H9 (cell line): ENCODE measurements around the gene TNPO1. TPM values are rescaled to one million over a fixed set of nuclear protein-coding genes. Genes with fewer than 3 reads are reported as not detected.

ENCODE experiments used
- DNase-seq: peaks from one replicate; pipeline ENCODE4 v3.0.0-alpha.2; 2017
- H2AFZ ChIP-seq: one replicate; pipeline ENCODE4 v1.6.1; 2013; ENCODE audit warnings: mild to moderate bottlenecking, low read length, control low read depth, moderate library complexity
- H2AK5ac ChIP-seq: 2 replicates; pipeline ENCODE4 v1.6.1; 2013; ENCODE audit warnings: low read length, control low read depth, mixed read lengths; ENCODE audit not compliant: insufficient read length
- H2BK120ac ChIP-seq: one replicate; pipeline ENCODE4 v1.6.1; 2013; ENCODE audit warnings: low read depth, mild to moderate bottlenecking, low read length, control low read depth, inconsistent platforms; ENCODE audit not compliant: poor library complexity, severe bottlenecking
- H2BK12ac ChIP-seq: 2 replicates; pipeline ENCODE4 v1.6.1; 2013; ENCODE audit warnings: low read length, control low read depth, mixed read lengths, low read depth; ENCODE audit not compliant: insufficient read length
- H2BK15ac ChIP-seq: 2 replicates; pipeline ENCODE4 v1.6.1; 2013; ENCODE audit warnings: low read depth, low read length, control low read depth
- H2BK20ac ChIP-seq: one replicate; pipeline ENCODE4 v1.6.1; 2013; ENCODE audit warnings: low read depth, mild to moderate bottlenecking, low read length, control low read depth, inconsistent platforms; ENCODE audit not compliant: poor library complexity, severe bottlenecking
- H2BK5ac ChIP-seq: 2 replicates; pipeline ENCODE4 v1.6.1; 2013; ENCODE audit warnings: low read length, control low read depth, mixed read lengths; ENCODE audit not compliant: insufficient read length
- H3K14ac ChIP-seq: 2 replicates; pipeline ENCODE4 v1.6.1; 2013; ENCODE audit warnings: low read length, control low read depth; ENCODE audit not compliant: insufficient read depth
- H3K18ac ChIP-seq: 2 replicates; pipeline ENCODE4 v1.6.1; 2013; ENCODE audit warnings: low read depth, mild to moderate bottlenecking, mixed read lengths, low read length, control low read depth; ENCODE audit not compliant: insufficient read length
- H3K23ac ChIP-seq: 2 replicates; pipeline ENCODE4 v1.6.1; 2013; ENCODE audit warnings: low read length, control low read depth, mixed read lengths, low read depth; ENCODE audit not compliant: insufficient read length
- H3K23me2 ChIP-seq: 2 replicates; pipeline ENCODE4 v1.6.1; 2013; ENCODE audit warnings: low read depth, mild to moderate bottlenecking, mixed read lengths, low read length, control low read depth; ENCODE audit not compliant: insufficient read length, poor library complexity, severe bottlenecking
- H3K27ac ChIP-seq: 2 replicates; pipeline ENCODE4 v1.5.1; 2013; ENCODE audit warnings: low read length, control low read depth, mixed read lengths, low read depth; ENCODE audit not compliant: insufficient read length
- H3K27me3 ChIP-seq: 2 replicates; pipeline ENCODE4 v1.6.1; 2013; ENCODE audit warnings: low read length, control low read depth, inconsistent platforms; ENCODE audit not compliant: insufficient read depth
- H3K4ac ChIP-seq: 2 replicates; pipeline ENCODE4 v1.6.1; 2013; ENCODE audit warnings: low read depth, mild to moderate bottlenecking, control low read depth, inconsistent platforms, low read length, moderate library complexity
- H3K4me1 ChIP-seq: 2 replicates; pipeline ENCODE4 v1.6.1; 2013; ENCODE audit warnings: low read length, control low read depth, inconsistent platforms; ENCODE audit not compliant: insufficient read depth
- H3K4me2 ChIP-seq: 2 replicates; pipeline ENCODE4 v1.6.1; 2013; ENCODE audit warnings: low read length, control low read depth, mixed read lengths; ENCODE audit not compliant: insufficient read length, insufficient read depth
- H3K56ac ChIP-seq: 2 replicates; pipeline ENCODE4 v1.6.1; 2013; ENCODE audit warnings: low read depth, mild to moderate bottlenecking, mixed read lengths, low read length, control low read depth; ENCODE audit not compliant: insufficient read length
- H3K79me1 ChIP-seq: 2 replicates; pipeline ENCODE4 v1.6.1; 2013; ENCODE audit warnings: low read depth, mild to moderate bottlenecking, moderate library complexity, low read length, control low read depth, inconsistent platforms; ENCODE audit not compliant: insufficient read depth, poor library complexity, severe bottlenecking
- H3K79me2 ChIP-seq: 2 replicates; pipeline ENCODE4 v1.6.1; 2013; ENCODE audit warnings: low read length, control low read depth, inconsistent platforms; ENCODE audit not compliant: insufficient read depth
- H3K9ac ChIP-seq: 2 replicates; pipeline ENCODE4 v1.6.1; 2013; ENCODE audit warnings: low read length, control low read depth, mixed read lengths; ENCODE audit not compliant: insufficient read length; ENCODE audit errors: extremely low read depth
- H3K9me3 ChIP-seq: one replicate; pipeline ENCODE4 v1.6.1; 2013; ENCODE audit warnings: low read depth, low read length, inconsistent platforms; ENCODE audit not compliant: control insufficient read depth
- H3T11ph ChIP-seq: one replicate; pipeline ENCODE4 v1.6.1; 2013; ENCODE audit warnings: mild to moderate bottlenecking, low read length, control low read depth, inconsistent platforms
- H4K20me1 ChIP-seq: one replicate; pipeline ENCODE4 v1.6.1; 2013; ENCODE audit not compliant: control insufficient read depth, insufficient read length, insufficient read depth
- H4K5ac ChIP-seq: 2 replicates; pipeline ENCODE4 v1.6.1; 2013; ENCODE audit warnings: low read depth, mild to moderate bottlenecking, mixed read lengths, low read length, control low read depth; ENCODE audit not compliant: insufficient read length
- H4K8ac ChIP-seq: replicated peaks from 2 replicates; pipeline ENCODE4 v1.6.1; 2013; ENCODE audit warnings: low read length, control low read depth, mixed read lengths, low read depth; ENCODE audit not compliant: insufficient read length
- H4K91ac ChIP-seq: 2 replicates; pipeline ENCODE4 v1.6.1; 2013; ENCODE audit warnings: low read depth, mild to moderate bottlenecking, moderate library complexity, mixed read lengths, low read length, control low read depth; ENCODE audit not compliant: insufficient read length
- H3K27ac Mint-ChIP-seq, 3 experiments: 2 replicates in 2 of 3; 3 replicates in 1 of 3; pipeline ENCODE4 v1.8.0; 2020 to 2021; ENCODE audit warnings: mixed read lengths in 3 of 3, mild to moderate bottlenecking in 1 of 3, moderate library complexity in 1 of 3
- H3K27me3 Mint-ChIP-seq: 2 replicates; pipeline ENCODE4 v1.8.0; 2021; ENCODE audit warnings: low read depth, mild to moderate bottlenecking, moderate library complexity, mixed read lengths
- H3K36me3 Mint-ChIP-seq, 3 experiments: 2 replicates in 2 of 3; 3 replicates in 1 of 3; pipeline ENCODE4 v1.8.0; 2020 to 2021; ENCODE audit warnings: low read depth in 3 of 3, mixed read lengths in 3 of 3; ENCODE audit not compliant: insufficient read depth in 1 of 3
- H3K4me1 Mint-ChIP-seq, 2 experiments: 2 replicates each; pipeline ENCODE4 v1.8.0; 2020; ENCODE audit warnings: mixed read lengths in 2 of 2
- H3K4me3 Mint-ChIP-seq, 2 experiments: 2 replicates in 1 of 2; 3 replicates in 1 of 2; pipeline ENCODE4 v1.8.0; 2020 to 2021; ENCODE audit warnings: mild to moderate bottlenecking in 2 of 2, mixed read lengths in 2 of 2, moderate library complexity in 1 of 2
- H3K9me3 Mint-ChIP-seq, 2 experiments: 2 replicates in 1 of 2; 3 replicates in 1 of 2; pipeline ENCODE4 v1.8.0; 2020; ENCODE audit warnings: mild to moderate bottlenecking in 2 of 2, mixed read lengths in 2 of 2, moderate library complexity in 1 of 2
- WGBS: extraction: QIAGEN DNeasy Blood & Tissue Kit; methylation state at CpG from one replicate; pipeline ENCODE4 v1.1.7; 2013; ENCODE audit warnings: missing lambda C conversion rate, low lambda C conversion rate, mixed read lengths; ENCODE audit not compliant: insufficient read length; ENCODE audit errors: extremely low coverage; 5-methylcytosine and 5-hydroxymethylcytosine counted together
- total RNA-seq: library from RNA; stranded (reverse); gene quantifications from 2 replicates; pipeline ENCODE4 v1.2.1, GENCODE V29; 2021
- TF ChIP-seq, protein P1 (sequence below): fragments of 200-600 bp; sonication (generic); conservative IDR thresholded peaks from 3 replicates; pipeline ENCODE4 v1.8.0; 2021; ENCODE audit warnings: antibody characterized with exemption, mild to moderate bottlenecking

Gene TNPO1
- total RNA-seq, 1 experiment from 2014 or later: 164 TPM

- Histone ChIP-seq H2BK120ac (no peak overlapping the region), H2BK20ac (no peak overlapping the region), H3K4me1 (no peaks in the 10 kb centered on the region), H2BK5ac (no peak overlapping the region), H4K20me1 (no peaks in the 10 kb centered on the region), H3K79me1 (no peaks in the 10 kb centered on the region), H2AK5ac (no peak overlapping the region), H3T11ph (no peak overlapping the region), H3K4me2 (no peak overlapping the region), H3K23me2 (no peaks in the 10 kb centered on the region), H3K9ac (no peak overlapping the region), H3K56ac (no peak overlapping the region), H3K27ac (no peak overlapping the region), H4K91ac (no peak overlapping the region), H3K23ac (no peak overlapping the region), H3K27me3 (no peaks in the 10 kb centered on the region), H3K14ac (no peak overlapping the region), H3K79me2 (no peaks in the 10 kb centered on the region), H2AFZ (no peak overlapping the region), H4K8ac (no peak overlapping the region), H3K9me3 (no peaks in the 10 kb centered on the region), H2BK12ac (no peak overlapping the region), H3K4ac (no peak overlapping the region), H4K5ac (no peak overlapping the region), H2BK15ac (no peak overlapping the region), H3K18ac (no peak overlapping the region)
- Mint-ChIP-seq H3K27ac (no peak overlapping the region), H3K9me3 (peaks cover 6 to 7% of the 10 kb centered on the region in 2 experiments), H3K4me1 (no peaks in the 10 kb centered on the region), H3K36me3 (peaks cover 0 to 7% (median 0%) of the 10 kb centered on the region in 3 experiments; a peak in 3 of 7 replicates), H3K4me3 (no peak overlapping the region), H3K27me3 (peaks cover 2% of the 10 kb centered on the region; the same call in 1 of the 2 replicates)
- TF ChIP-seq, protein P1, sequence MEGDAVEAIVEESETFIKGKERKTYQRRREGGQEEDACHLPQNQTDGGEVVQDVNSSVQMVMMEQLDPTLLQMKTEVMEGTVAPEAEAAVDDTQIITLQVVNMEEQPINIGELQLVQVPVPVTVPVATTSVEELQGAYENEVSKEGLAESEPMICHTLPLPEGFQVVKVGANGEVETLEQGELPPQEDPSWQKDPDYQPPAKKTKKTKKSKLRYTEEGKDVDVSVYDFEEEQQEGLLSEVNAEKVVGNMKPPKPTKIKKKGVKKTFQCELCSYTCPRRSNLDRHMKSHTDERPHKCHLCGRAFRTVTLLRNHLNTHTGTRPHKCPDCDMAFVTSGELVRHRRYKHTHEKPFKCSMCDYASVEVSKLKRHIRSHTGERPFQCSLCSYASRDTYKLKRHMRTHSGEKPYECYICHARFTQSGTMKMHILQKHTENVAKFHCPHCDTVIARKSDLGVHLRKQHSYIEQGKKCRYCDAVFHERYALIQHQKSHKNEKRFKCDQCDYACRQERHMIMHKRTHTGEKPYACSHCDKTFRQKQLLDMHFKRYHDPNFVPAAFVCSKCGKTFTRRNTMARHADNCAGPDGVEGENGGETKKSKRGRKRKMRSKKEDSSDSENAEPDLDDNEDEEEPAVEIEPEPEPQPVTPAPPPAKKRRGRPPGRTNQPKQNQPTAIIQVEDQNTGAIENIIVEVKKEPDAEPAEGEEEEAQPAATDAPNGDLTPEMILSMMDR: no peak
- no CpG with 5 or more reads among the region's 4 CpGs for WGBS
- no peak for DNase-seq
Measured at GRCh38 chr5:72940082-72940481, 123.6 kb downstream of the TNPO1 start.
